NB4 (cell line): ENCODE results near the gene RACK1.

Experiments used
- DNase-seq: peaks from one replicate; pipeline ENCODE4 v3.0.0; 2010; ENCODE audit warnings: low read depth
- H3K4me3 ChIP-seq: one replicate; pipeline ENCODE4 v1.5.1; 2011; ENCODE audit warnings: mild to moderate bottlenecking, low read depth, low read length, moderate library complexity
- MYC ChIP-seq: IDR thresholded peaks from 2 replicates; pipeline ENCODE4 v1.6.1; 2011; ENCODE audit warnings: low read depth, low read length
- POLR2A ChIP-seq: IDR thresholded peaks from 2 replicates; pipeline ENCODE4 v1.6.1; 2011; ENCODE audit warnings: mild to moderate bottlenecking; ENCODE audit not compliant: insufficient read length; ENCODE audit errors: extremely low read depth
- TF ChIP-seq, protein P1 (sequence below): IDR thresholded peaks from 2 replicates; pipeline ENCODE4 v1.6.1; 2011; ENCODE audit warnings: low read depth, low read length
- TF ChIP-seq, protein P2 (sequence below): IDR thresholded peaks from one replicate; pipeline ENCODE4 v1.5.1; 2012; ENCODE audit warnings: low read depth, low read length

RACK1 gene

DNA sequence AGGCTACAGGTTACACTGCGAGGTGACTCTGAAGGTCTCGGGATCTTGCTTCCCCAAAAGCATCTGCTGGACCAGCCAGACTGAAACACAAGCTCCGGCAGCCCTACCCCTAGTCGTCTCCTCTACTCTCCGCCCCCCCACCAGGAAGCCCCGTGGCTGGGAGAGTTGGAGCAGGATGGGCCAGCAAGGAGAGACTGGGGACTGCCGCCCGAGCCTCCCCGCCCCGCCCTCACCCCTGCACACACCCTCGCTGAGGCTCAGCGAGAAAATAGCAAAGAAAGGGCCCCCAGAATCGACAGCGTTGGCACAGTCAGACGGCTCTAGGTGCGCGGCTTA lies 40.0 kb downstream of the RACK1 start:
- no peak for DNase-seq
- H3K4me3 ChIP-seq, result no peak overlapping the region
- TF ChIP-seq, protein P1, sequence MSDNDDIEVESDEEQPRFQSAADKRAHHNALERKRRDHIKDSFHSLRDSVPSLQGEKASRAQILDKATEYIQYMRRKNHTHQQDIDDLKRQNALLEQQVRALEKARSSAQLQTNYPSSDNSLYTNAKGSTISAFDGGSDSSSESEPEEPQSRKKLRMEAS, result no peak
- TF ChIP-seq POLR2A (no peak), MYC (no peak)
- TF ChIP-seq, protein P2, sequence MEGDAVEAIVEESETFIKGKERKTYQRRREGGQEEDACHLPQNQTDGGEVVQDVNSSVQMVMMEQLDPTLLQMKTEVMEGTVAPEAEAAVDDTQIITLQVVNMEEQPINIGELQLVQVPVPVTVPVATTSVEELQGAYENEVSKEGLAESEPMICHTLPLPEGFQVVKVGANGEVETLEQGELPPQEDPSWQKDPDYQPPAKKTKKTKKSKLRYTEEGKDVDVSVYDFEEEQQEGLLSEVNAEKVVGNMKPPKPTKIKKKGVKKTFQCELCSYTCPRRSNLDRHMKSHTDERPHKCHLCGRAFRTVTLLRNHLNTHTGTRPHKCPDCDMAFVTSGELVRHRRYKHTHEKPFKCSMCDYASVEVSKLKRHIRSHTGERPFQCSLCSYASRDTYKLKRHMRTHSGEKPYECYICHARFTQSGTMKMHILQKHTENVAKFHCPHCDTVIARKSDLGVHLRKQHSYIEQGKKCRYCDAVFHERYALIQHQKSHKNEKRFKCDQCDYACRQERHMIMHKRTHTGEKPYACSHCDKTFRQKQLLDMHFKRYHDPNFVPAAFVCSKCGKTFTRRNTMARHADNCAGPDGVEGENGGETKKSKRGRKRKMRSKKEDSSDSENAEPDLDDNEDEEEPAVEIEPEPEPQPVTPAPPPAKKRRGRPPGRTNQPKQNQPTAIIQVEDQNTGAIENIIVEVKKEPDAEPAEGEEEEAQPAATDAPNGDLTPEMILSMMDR, result no peak

DNA sequence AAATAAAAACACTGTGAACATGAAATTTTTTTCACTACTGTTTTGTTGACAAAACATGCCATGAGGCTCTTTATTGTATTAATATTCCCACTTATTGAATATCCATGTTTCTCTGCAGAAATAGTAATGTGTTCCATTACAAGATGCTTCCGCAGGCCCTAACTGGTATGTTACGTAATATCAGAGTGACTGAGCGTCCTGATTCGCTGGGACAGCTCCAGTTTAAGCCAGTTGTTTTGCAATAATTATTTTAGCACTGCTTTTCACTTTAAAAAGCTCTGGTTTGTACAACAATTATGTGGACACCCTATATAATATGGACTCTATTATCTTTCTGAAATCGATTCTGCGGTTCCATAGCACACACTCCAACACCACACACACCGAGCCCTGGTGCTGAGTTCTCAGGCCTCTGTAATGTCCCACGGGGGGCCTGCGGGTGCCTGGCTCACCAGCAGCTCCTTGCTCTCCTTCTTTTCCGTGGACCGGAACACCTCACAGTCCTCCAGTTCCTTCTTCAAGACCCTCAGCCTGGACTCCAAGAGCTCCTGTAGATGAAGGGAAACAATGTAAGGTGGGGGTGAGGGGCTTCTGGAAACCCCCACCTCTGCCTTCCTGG lies 40.5 kb downstream of the RACK1 start:
- TF ChIP-seq POLR2A (no peak), MYC (no peak)
- TF ChIP-seq, protein P1, result no peak
- TF ChIP-seq, protein P2, result no peak
- no peak overlapping the region for H3K4me3 ChIP-seq
- DNase-seq, result peak; percentile 78

DNA sequence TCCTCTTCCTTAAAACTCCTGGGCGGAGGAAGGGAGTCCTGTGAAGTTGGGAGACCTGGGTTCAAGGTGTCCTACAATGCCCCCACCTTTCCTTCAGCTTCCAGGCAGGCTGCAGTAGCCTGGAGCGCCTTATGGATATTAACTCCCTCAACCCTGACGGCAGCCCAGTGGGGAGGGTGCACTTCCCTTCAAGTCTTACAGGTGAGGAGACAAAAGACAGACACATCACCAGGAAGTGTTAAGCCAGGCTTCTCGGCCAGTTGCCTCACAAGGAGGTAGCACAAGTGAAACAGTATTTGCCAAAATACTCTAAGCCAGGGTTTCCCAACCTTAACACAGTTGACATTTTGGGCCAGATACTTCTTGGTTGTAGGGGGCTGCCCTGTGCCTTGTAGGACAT lies 42.9 kb downstream of the RACK1 start:
- DNase-seq, result no peak
- TF ChIP-seq, protein P1, result no peak
- TF ChIP-seq, protein P2, result no peak
- TF ChIP-seq POLR2A (no peak), MYC (no peak)
- H3K4me3 ChIP-seq, result no peak overlapping the region

DNA sequence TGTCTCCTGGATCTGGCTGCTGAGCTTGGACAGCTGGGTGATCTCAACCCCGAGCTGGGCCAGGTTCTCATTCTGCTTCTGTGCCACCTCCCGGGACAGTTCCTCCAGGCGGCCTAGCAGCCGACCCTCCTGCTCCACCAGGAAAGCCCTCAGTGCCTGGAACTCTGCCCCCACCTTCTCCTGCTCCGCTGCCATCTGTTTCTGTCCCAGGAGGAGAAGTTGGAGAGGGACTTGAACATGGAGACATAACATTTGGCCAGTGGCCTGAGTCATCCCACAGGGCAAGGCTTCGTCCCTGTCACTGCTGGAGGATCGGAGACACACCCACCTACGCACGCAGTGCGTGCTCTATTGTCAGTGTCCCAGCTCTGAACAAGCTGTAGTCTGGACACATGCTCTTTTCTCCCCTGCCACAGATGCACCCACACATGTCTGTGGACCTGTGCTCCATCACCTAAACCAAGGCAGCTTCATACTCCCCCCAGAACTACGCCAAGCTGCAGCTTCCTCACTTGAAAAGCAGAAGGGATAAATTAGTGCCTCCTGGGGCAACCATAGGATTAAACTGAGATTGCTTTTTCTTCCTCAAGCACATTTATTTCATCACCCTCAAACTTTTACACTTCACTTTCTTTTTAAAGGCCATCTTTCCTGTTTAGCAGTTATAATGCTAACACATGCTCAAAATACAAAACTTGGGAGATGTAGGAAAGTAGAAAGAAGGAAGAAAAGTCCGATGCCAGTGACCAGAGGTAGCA lies 43.6 kb downstream of the RACK1 start:
- no peak for DNase-seq
- H3K4me3 ChIP-seq, result no peak overlapping the region
- no peak for TF ChIP-seq MYC
- TF ChIP-seq POLR2A, result no peak
- TF ChIP-seq, protein P2, result no peak
- TF ChIP-seq, protein P1, result no peak

DNA sequence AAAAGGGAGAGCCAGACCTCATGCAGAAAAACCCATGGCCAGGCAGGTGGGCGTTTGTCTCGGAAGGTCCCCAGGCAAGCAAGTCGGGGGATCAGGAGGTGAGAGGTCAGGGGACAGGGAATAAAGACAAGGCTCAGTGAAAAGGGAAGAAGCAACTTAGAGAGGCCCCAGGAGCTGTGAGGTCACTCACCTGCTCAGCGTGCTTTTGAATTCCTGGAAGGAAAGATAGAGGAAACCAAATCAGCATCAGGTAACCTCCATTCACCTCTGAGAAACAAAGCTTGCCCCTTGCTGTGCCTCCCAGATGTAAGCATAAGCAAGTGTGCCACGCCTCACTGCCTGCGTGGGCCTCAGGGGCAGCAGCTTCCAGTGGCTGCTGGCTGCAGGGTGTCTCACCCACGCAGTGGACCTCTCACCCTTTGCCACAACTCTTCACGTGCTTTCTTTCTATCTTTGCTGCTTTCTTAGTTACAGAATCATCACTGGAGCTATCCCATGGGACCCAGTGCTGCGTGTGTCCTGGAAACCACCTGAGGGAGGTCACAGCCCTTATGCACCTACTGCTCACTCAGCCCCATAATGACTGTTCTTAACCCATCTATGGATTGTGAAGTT lies 44.7 kb downstream of the RACK1 start:
- TF ChIP-seq, protein P1, result no peak
- TF ChIP-seq POLR2A (no peak), MYC (no peak)
- TF ChIP-seq, protein P2, result no peak
- H3K4me3 ChIP-seq, result no peak overlapping the region
- no peak for DNase-seq
